Thymus (tissue), 11 donors: ENCODE data around the gene P2RY2. TPM values are rescaled to one million over a fixed set of nuclear protein-coding genes. Genes with fewer than 3 reads are reported as not detected.

ENCODE experiments used
- DNase-seq, 9 donors: peaks; one replicate each; pipeline ENCODE4 v3.0.0-alpha.2; 2013; ENCODE audit warnings: low spot score in 9 of 9, low read depth in 6 of 9, missing footprints in 1 of 9
- H3K27ac ChIP-seq, 2 donors: one replicate each; pipeline ENCODE4 v1.5.1; 2013; ENCODE audit warnings: control low read depth in 1 of 2, low read depth in 1 of 2, low read length in 1 of 2, mild to moderate bottlenecking in 1 of 2, moderate library complexity in 1 of 2
- H3K27me3 ChIP-seq, 2 donors: one replicate each; pipeline ENCODE4 v1.5.1; 2013; ENCODE audit warnings: low read length in 1 of 2; ENCODE audit not compliant: control insufficient read depth in 2 of 2, insufficient read depth in 1 of 2
- H3K36me3 ChIP-seq, 2 donors: one replicate each; pipeline ENCODE4 v1.5.1; 2013; ENCODE audit warnings: low read length in 1 of 2, mild to moderate bottlenecking in 1 of 2, moderate library complexity in 1 of 2; ENCODE audit not compliant: control insufficient read depth in 2 of 2, insufficient read depth in 2 of 2
- H3K4me1 ChIP-seq, 2 donors: one replicate each; pipeline ENCODE4 v1.5.1; 2013; ENCODE audit warnings: low read length in 2 of 2; ENCODE audit not compliant: control insufficient read depth in 2 of 2, insufficient read depth in 2 of 2
- H3K4me3 ChIP-seq, 2 donors: one replicate each; pipeline ENCODE4 v1.5.1; 2013; ENCODE audit warnings: low read length in 2 of 2, control low read depth in 1 of 2, mild to moderate bottlenecking in 1 of 2
- H3K9me3 ChIP-seq, 2 donors: one replicate each; pipeline ENCODE4 v1.5.1; 2013; ENCODE audit warnings: low read length in 1 of 2, mild to moderate bottlenecking in 1 of 2; ENCODE audit not compliant: control insufficient read depth in 2 of 2, insufficient read depth in 1 of 2
- whole genome bisulfite sequencing: extraction: QIAGEN DNeasy Blood & Tissue Kit; methylation state at CpG from one replicate; pipeline ENCODE4 v1.1.7; 2013; 5-methylcytosine and 5-hydroxymethylcytosine counted together
- polyA plus RNA-seq: library from polyadenylated mRNA; stranded (reverse); fragments of 200-250 nt; gene quantifications from one replicate; pipeline ENCODE4 v1.2.3, GENCODE V29; 2013
- total RNA-seq: library from RNA; stranded (reverse); fragments of 120-200 nt; gene quantifications from one replicate; pipeline ENCODE4 v1.2.4, GENCODE V29; 2013
- donor health status: healthy.

The P2RY2 gene
- total and polyA plus RNA-seq, 2 donors = 0.52 to 0.75 TPM

DNA sequence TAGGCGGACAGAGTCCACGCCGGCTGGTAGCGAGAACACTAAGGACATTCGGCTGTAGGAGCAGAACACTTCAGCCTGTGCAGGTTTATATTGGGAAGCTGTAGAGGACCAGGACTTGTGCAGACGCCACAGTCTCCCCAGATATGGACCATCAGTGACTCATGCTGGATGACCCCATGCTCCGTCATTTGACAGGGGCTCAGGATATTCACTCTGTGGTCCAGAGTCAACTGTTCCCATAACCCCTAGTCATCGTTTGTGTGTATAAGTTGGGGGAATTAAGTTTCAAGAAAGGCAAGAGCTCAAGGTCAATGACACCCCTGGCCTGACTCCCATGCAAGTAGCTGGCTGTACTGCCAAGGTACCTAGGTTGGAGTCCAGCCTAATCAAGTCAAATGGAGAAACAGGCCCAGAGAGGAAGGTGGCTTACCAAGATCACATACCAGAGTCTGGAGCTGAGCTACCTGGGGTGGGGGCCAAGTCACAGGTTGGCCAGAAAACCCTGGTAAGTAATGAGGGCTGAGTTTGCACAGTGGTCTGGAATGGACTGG lies 17.2 kb downstream of the P2RY2 start:
- Histone ChIP-seq H3K36me3 (no peaks in the 10 kb centered on the region), H3K9me3 (no peaks in the 10 kb centered on the region), H3K27me3 (no peaks in the 10 kb centered on the region), H3K4me1 (peaks cover 0 to 4% of the 10 kb centered on the region in 2 donors), H3K4me3 (no peak overlapping the region), H3K27ac (no peak overlapping the region)
- no peak for DNase-seq
- WGBS = 97% methylated on average over 8 of the region's 8 CpGs

GRCh38 chr11:73236205-73236765 lies 18.2 kb downstream of the P2RY2 start:
- no peak for DNase-seq
- 94% methylated on average over 4 of the region's 4 CpGs for WGBS
- Histone ChIP-seq H3K27ac (no peak overlapping the region), H3K27me3 (no peaks in the 10 kb centered on the region), H3K4me3 (no peak overlapping the region), H3K9me3 (no peaks in the 10 kb centered on the region), H3K4me1 (peaks cover 0 to 4% of the 10 kb centered on the region in 2 donors), H3K36me3 (no peaks in the 10 kb centered on the region)

GRCh38 chr11:73236854-73237253 lies 18.8 kb downstream of the P2RY2 start:
- Histone ChIP-seq H3K27me3 (no peaks in the 10 kb centered on the region), H3K36me3 (no peaks in the 10 kb centered on the region), H3K27ac (no peak overlapping the region), H3K4me3 (no peak overlapping the region), H3K9me3 (no peaks in the 10 kb centered on the region), H3K4me1 (peaks cover 0 to 4% of the 10 kb centered on the region in 2 donors)
- peak in 1 of 9 donors; percentile 33 for DNase-seq
- WGBS = 63% methylated on average over 6 of the region's 6 CpGs

GRCh38 chr11:73237471-73238290 lies 19.6 kb downstream of the P2RY2 start:
- no peaks in the 10 kb centered on the region for H3K27me3 ChIP-seq
- no peak overlapping the region for H3K27ac ChIP-seq
- no peaks in the 10 kb centered on the region for H3K9me3 ChIP-seq
- H3K36me3 ChIP-seq = no peaks in the 10 kb centered on the region
- no peak for DNase-seq
- WGBS = 88% methylated on average over 10 of the region's 10 CpGs
- H3K4me3 ChIP-seq = no peak overlapping the region
- peaks cover 0 to 10% of the 10 kb centered on the region in 2 donors for H3K4me1 ChIP-seq

GRCh38 chr11:73239111-73239521 lies 21.0 kb downstream of the P2RY2 start:
- no peak for DNase-seq
- WGBS = 97% methylated on average over 6 of the region's 6 CpGs
- Histone ChIP-seq H3K9me3 (no peaks in the 10 kb centered on the region), H3K27me3 (no peaks in the 10 kb centered on the region), H3K4me3 (no peak overlapping the region), H3K4me1 (peaks cover 0 to 12% of the 10 kb centered on the region in 2 donors), H3K27ac (no peak overlapping the region), H3K36me3 (no peaks in the 10 kb centered on the region)

GRCh38 chr11:73239571-73240189 lies 21.6 kb downstream of the P2RY2 start:
- 95% methylated on average over 7 of the region's 7 CpGs for WGBS
- DNase-seq = no peak

DNA sequence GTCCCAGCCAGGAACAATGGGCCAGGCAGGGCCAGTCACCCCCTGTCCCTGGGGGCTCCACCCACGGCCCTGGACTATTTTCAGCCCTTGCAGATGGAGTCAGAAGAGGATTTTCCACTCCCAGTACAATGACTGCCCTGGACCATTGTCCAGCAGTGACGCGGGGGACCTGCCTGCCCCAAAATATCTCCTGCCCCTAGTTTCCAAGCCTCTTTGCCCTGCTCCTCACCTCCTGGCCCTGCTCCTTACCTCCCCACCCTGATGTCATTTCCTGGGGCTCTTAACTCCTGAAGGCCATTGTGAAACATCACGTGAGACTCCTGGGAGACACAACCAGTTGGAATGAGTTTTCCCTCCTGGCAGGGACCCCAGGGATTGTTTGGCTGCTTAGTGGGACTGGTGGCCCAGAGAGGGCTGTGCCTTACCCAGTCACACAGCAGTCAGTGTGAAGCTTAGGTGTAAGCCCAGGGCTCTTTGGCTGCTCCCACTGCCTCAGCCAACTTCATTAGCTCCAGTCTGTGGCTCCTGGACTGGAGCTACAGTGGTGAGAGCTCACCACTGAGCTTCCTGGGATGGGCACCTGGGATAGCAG lies 22.2 kb downstream of the P2RY2 start:
- no peak overlapping the region for H3K27ac ChIP-seq
- no peaks in the 10 kb centered on the region for H3K27me3 ChIP-seq
- WGBS = 92% methylated on average over 4 of the region's 4 CpGs
- no peaks in the 10 kb centered on the region for H3K9me3 ChIP-seq
- no peak for DNase-seq
- H3K4me3 ChIP-seq = no peak overlapping the region
- no peaks in the 10 kb centered on the region for H3K36me3 ChIP-seq
- H3K4me1 ChIP-seq = peaks cover 0 to 12% of the 10 kb centered on the region in 2 donors

More at GRCh38 chr11:73239571-73240189, 21.6 kb downstream of the P2RY2 start:
- Histone ChIP-seq H3K36me3 (no peaks in the 10 kb centered on the region), H3K9me3 (no peaks in the 10 kb centered on the region), H3K27me3 (no peaks in the 10 kb centered on the region), H3K4me3 (no peak overlapping the region), H3K27ac (no peak overlapping the region), H3K4me1 (peaks cover 0 to 12% of the 10 kb centered on the region in 2 donors)

DNA sequence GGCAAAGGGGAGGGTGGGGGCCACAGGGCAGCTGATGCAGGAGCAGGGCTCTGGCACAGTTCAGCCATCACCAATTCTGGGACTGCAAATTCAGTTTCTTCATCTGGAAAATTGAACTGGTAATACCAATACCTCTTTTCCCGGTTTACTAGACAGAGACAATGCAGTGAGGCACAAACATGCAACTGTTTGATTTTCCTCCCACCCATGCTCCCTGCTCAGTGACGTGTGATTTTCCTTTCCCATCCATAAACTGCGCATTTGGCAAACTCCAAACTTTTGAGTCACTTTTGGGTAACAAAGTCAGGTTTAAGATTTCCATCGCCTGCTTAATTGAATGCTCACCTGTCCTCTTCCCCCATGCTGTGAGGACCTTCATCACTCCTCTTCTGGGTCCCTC lies 23.2 kb downstream of the P2RY2 start:
- H3K4me1 ChIP-seq = peaks cover 0 to 12% of the 10 kb centered on the region in 2 donors
- H3K9me3 ChIP-seq = no peaks in the 10 kb centered on the region
- no peak overlapping the region for H3K27ac ChIP-seq
- H3K27me3 ChIP-seq = no peaks in the 10 kb centered on the region
- no peaks in the 10 kb centered on the region for H3K36me3 ChIP-seq
- no peak for DNase-seq
- H3K4me3 ChIP-seq = no peak overlapping the region
- WGBS = 98% methylated on average over 4 of the region's 4 CpGs
